Activated naive CD4-positive, alpha-beta T cell treated with anti-CD3 and anti-CD28 coated beads, Interleukin-2, amount 10 ng/mL, durations not matched to agents 7 days and 5 days (primary cell): ENCODE measurements around the gene PLPPR1.
"Not testable (repeated sequence)": the region's sequence is repeated elsewhere in the genome, so short reads cannot be mapped to it uniquely, and the experiment has no call there.

ENCODE experiments used
- CTCF ChIA-PET: fragments of 350-600 bp; sonication (Branson Sonifier 250); formaldehyde crosslinking; loops from one replicate; lab custom pipeline; 2021; ENCODE audit warnings: antibody characterized with exemption; lab: Charles Lee
- DNase-seq: peaks from one replicate; pipeline ENCODE4 v3.0.0-alpha.2; 2020
- H3K27ac Mint-ChIP-seq: one replicate; pipeline ENCODE4 v1.8.0; 2021; ENCODE audit warnings: mild to moderate bottlenecking, moderate library complexity, mixed read lengths
- H3K27me3 Mint-ChIP-seq: one replicate; pipeline ENCODE4 v1.8.0; 2021; ENCODE audit warnings: mild to moderate bottlenecking, mixed read lengths
- H3K36me3 Mint-ChIP-seq: one replicate; pipeline ENCODE4 v1.8.0; 2021; ENCODE audit warnings: mixed read lengths
- H3K4me1 Mint-ChIP-seq: one replicate; pipeline ENCODE4 v1.8.0; 2021; ENCODE audit warnings: mixed read lengths
- H3K4me3 Mint-ChIP-seq: one replicate; pipeline ENCODE4 v1.8.0; 2021; ENCODE audit warnings: mild to moderate bottlenecking, moderate library complexity, mixed read lengths
- H3K9me3 Mint-ChIP-seq: one replicate; pipeline ENCODE4 v1.8.0; 2021; ENCODE audit warnings: mixed read lengths

The PLPPR1 gene

DNA sequence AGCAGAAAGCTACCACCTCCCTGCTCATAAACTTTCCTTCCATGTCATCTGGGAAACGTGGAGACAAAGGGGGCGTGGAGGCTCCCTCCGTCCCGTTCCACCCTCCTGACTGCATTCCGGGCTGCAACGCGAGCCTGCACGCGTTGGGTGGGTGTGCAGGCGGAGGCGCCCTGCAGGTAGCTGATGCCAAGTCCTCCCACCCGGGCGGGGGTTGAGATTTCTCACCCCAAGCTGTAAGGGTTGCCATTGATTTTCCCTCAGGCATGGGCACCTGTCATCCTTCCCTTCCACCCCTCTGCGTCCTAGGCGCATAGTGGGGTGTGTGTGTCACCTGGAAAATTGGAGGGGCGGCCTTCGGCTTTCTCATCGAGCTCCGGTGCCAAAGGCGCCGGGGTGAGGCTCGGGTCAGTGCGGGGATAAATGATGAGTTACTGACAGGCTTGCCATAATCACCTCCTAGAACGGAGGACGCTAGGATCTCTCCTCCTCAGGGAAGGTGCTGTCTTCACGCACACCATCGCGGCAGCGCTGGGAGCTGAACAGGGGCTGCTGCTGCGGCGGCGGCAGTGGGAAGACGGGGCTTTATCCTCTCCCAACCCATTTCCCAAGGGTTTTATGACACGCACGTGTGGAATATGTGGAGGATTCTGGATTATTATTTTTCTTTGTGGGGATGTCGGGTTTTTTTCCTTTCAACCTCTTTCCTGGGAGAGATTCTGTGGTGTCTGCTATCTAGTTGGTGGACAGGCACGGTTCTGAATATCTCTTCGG, 973 bp downstream of the PLPPR1 start:
- no peaks in the 10 kb centered on the region for H3K9me3 Mint-ChIP-seq
- H3K27ac Mint-ChIP-seq, result no peak overlapping the region
- no peaks in the 10 kb centered on the region for H3K4me1 Mint-ChIP-seq
- H3K36me3 Mint-ChIP-seq, result no peaks in the 10 kb centered on the region
- CTCF ChIA-PET, result no interaction called here
- H3K27me3 Mint-ChIP-seq, result peaks cover 44% of the 10 kb centered on the region
- DNase-seq, result no peak
- H3K4me3 Mint-ChIP-seq, result no peak overlapping the region

DNA sequence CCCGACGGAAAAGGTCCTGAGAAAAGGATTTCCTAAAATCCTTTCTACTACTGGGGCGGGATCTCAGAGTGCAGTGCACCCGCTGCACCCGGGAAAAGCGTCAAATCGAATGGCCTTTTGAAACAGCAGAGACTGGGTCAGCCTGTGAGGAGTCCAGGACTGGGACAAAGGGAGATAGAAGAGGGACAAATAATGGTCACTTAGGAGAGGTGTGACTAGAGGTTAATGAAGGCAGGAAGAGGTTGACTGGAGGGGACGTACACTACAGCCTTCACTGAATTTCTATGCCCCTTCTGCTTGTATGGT, 1.5 kb downstream of the PLPPR1 start:
- Mint-ChIP-seq H3K4me3 (no peak overlapping the region), H3K9me3 (no peaks in the 10 kb centered on the region), H3K4me1 (no peaks in the 10 kb centered on the region), H3K27ac (no peak overlapping the region), H3K27me3 (peaks cover 44% of the 10 kb centered on the region), H3K36me3 (no peaks in the 10 kb centered on the region)
- CTCF ChIA-PET, result no interaction called here
- DNase-seq, result no peak

DNA sequence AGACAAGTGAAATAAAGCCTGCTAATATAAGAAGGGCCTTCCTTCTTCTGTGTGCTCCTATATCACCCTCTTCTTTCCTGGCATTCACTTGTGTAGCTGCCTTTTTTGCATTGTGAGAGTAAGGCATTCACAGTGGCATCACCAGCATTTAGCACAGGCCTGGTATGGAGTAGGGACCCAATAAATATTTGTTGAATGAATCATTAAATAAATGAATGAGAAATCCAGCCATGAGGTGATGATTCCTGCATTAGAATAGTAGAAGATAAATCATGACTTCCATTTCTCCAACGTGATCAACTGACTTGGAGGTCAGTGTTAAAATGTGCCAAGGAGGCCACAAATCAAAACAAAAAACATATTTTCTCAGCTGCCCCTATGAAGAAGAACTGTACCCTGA, 3.9 kb downstream of the PLPPR1 start:
- CTCF ChIA-PET, result no interaction called here
- no peak overlapping the region for H3K4me3 Mint-ChIP-seq
- H3K27ac Mint-ChIP-seq, result no peak overlapping the region
- DNase-seq, result no peak
- H3K36me3 Mint-ChIP-seq, result no peaks in the 10 kb centered on the region
- peaks cover 33% of the 10 kb centered on the region for H3K27me3 Mint-ChIP-seq
- no peaks in the 10 kb centered on the region for H3K9me3 Mint-ChIP-seq
- no peaks in the 10 kb centered on the region for H3K4me1 Mint-ChIP-seq

DNA sequence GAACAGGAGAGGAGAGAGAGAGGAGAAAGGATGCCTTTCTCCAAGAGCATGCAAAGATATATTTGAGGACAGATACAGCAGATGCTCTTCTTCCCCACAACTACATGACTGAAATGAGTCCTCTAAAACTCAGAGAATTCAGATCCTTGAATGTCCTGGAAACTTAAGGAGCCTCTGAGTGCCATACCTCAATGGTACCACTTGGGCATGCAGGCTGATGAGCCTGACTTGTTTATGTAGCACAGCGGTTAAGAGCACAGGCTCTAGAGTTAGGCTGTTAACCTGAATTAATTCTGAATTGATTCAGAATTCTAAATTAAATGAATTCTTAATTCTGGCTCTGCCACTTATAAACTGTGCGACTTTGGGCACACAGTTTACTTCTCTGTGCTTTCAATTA, 5.7 kb downstream of the PLPPR1 start:
- H3K4me1 Mint-ChIP-seq, result no peaks in the 10 kb centered on the region
- DNase-seq, result no peak
- no peaks in the 10 kb centered on the region for H3K9me3 Mint-ChIP-seq
- H3K27ac Mint-ChIP-seq, result no peak overlapping the region
- CTCF ChIA-PET, result no interaction called here
- no peaks in the 10 kb centered on the region for H3K36me3 Mint-ChIP-seq
- H3K27me3 Mint-ChIP-seq, result peaks cover 15% of the 10 kb centered on the region
- no peak overlapping the region for H3K4me3 Mint-ChIP-seq

DNA sequence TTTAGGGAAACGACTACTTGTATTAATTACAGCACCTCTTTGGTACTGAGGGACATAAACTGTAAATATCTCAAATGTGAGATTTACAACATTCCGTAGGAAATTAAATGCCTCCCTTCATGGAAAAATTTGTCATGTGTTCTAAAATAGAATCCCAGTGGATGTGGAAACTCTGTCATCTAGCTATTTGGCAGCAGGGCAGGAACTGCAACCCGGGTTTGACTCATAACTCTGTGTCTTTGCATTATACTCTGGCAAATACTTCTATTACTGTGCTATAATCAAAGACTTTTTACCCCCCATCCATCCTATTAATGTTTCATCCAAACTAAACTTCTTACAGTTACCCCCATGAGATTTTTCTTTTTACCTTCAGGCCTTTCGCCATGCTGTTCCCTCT, 6.6 kb downstream of the PLPPR1 start:
- H3K27me3 Mint-ChIP-seq, result peaks cover 6% of the 10 kb centered on the region
- H3K36me3 Mint-ChIP-seq, result no peaks in the 10 kb centered on the region
- no peak overlapping the region for H3K27ac Mint-ChIP-seq
- DNase-seq, result no peak
- no peaks in the 10 kb centered on the region for H3K4me1 Mint-ChIP-seq
- no peak overlapping the region for H3K4me3 Mint-ChIP-seq
- CTCF ChIA-PET, result no interaction called here
- no peaks in the 10 kb centered on the region for H3K9me3 Mint-ChIP-seq

DNA sequence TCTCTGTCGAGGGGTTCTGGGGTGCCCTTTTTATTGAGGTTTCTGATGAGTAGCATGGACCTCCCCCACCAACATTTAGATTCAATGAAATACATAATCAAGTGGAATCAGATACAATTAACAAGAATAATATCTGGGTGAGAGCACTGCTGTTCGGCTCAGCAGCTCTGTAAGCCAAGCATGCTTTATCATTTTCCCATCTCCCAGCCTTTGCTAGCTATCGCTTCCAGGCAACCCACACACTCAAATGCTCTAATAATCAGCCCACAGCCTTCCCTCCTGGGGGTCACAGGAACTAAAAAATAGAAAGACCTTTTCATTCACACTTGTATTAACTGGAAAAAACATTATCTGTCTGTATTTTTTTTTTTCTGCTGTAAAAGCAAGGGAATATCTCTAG, 8.9 kb downstream of the PLPPR1 start:
- Mint-ChIP-seq H3K36me3 (no peaks in the 10 kb centered on the region), H3K4me1 (no peaks in the 10 kb centered on the region), H3K4me3 (no peak overlapping the region), H3K27ac (no peak overlapping the region), H3K27me3 (no peaks in the 10 kb centered on the region), H3K9me3 (no peaks in the 10 kb centered on the region)
- CTCF ChIA-PET, result no interaction called here
- no peak for DNase-seq

DNA sequence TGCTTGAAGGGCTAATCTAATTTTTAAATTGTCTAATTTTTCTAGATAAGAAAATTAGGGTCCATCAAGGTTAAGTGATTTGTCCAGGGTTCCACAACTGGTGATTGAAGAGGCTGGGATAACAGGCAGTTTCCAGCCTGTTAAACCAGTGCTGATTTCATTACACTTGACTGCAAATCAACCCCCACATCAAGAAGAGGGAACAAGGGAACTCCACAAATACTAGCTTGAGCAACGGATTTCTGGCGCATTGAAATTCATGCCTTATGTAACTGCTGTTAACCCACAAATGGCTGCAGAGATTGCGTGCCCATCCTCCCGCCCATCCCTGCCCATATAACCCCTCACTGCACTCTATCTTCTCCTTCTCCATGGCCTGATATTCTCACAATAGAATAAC, 10.0 kb downstream of the PLPPR1 start:
- H3K27ac Mint-ChIP-seq, result no peak overlapping the region
- no peak overlapping the region for H3K4me3 Mint-ChIP-seq
- CTCF ChIA-PET, result no interaction called here
- no peaks in the 10 kb centered on the region for H3K4me1 Mint-ChIP-seq
- H3K27me3 Mint-ChIP-seq, result no peaks in the 10 kb centered on the region
- DNase-seq, result no peak
- H3K36me3 Mint-ChIP-seq, result no peaks in the 10 kb centered on the region
- H3K9me3 Mint-ChIP-seq, result no peaks in the 10 kb centered on the region

DNA sequence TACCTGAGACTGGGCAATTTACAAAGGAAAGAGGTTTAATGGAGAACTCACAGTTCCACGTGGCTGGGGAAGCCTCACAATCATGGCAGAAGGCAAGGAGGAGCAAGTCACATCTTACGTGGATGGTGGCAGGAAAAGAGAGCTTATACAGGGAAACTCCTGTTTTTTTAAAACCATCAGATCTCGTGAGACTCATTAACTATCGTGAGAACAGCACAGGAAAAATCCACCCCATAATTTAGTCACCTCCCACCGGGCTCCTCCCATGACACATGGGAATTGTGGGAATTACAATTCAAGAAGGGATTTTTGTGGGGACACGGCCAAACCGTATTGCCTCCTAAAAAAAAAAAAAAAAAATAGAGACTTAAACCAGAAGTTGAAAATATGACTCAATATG, 11.1 kb downstream of the PLPPR1 start:
- H3K4me3 Mint-ChIP-seq, CTCF ChIA-PET, H3K9me3 Mint-ChIP-seq, H3K36me3 Mint-ChIP-seq, H3K27ac Mint-ChIP-seq, H3K4me1 Mint-ChIP-seq, H3K27me3 Mint-ChIP-seq, DNase-seq: not testable (repeated sequence)

DNA sequence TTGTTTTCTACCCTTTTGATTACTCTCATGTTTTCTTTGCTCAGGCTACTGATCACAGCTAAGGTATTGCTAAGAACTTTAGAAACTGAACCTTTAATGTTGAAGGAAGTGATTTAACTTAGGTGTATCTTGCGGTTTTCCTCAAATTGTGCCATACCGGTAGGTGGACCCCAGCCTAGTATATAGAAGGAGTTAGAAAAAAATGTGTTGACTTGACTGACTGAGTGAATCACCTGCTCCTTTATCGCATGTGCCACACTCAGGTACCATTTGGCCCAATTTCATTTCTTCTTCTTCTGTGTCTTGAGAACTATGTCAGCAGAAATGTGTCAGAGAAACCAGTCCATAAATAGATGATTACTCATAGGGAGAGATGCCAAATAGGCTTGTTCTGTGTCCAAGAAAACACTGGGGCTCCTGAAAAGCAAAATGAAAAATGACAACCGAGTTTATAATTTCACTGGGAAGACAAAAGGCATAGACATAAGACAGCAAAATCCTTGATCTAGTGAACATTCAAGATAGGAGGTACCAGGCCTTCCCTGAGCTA, 19.4 kb downstream of the PLPPR1 start:
- DNase-seq, result no peak
- Mint-ChIP-seq H3K4me1 (no peaks in the 10 kb centered on the region), H3K9me3 (no peaks in the 10 kb centered on the region), H3K27ac (no peak overlapping the region), H3K36me3 (no peaks in the 10 kb centered on the region), H3K4me3 (no peak overlapping the region), H3K27me3 (no peaks in the 10 kb centered on the region)
- CTCF ChIA-PET, result no interaction called here

DNA sequence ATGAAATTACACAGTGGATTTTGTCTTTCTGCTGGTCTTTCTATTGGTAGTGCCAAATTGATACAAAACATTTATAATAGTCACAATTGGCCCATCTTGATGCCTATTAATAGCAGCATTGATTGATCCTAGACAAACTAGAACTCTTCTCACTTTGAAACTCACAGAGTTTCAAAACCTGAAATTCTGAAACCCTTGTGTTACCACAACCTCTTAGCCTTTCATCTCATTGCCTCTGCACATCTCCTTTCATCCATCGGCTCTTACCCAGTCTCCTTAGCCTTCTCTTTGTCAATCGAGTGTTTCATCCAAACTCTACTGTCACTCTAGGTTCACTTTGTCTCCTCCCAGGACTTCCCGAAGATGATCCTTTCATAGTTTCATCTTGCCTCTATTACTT, 22.1 kb downstream of the PLPPR1 start:
- H3K4me1 Mint-ChIP-seq, result no peaks in the 10 kb centered on the region
- no peaks in the 10 kb centered on the region for H3K9me3 Mint-ChIP-seq
- no peaks in the 10 kb centered on the region for H3K36me3 Mint-ChIP-seq
- no peaks in the 10 kb centered on the region for H3K27me3 Mint-ChIP-seq
- CTCF ChIA-PET, result no interaction called here
- no peak overlapping the region for H3K27ac Mint-ChIP-seq
- H3K4me3 Mint-ChIP-seq, result no peak overlapping the region
- no peak for DNase-seq

DNA sequence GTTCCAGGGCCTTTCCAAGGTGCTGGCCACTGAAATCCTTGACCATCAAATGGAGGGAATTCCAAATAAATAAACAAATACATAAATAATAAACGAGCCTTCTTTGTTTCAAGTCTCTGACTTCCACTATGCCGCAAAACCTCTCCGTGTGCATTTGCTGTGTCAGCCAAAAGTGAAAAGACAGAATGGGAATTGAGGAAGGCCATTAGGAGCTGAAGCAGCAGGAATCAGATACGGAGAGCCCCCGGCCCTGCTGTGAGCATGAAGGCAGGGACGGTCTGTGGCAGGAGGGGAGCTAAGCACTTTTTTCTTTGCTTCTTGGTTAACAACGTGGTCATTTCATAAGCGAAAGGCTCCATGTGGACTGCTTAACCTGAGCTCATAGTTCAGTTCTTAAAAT, 26.1 kb downstream of the PLPPR1 start:
- H3K27me3 Mint-ChIP-seq, result no peaks in the 10 kb centered on the region
- H3K27ac Mint-ChIP-seq, result no peak overlapping the region
- DNase-seq, result no peak
- CTCF ChIA-PET, result no interaction called here
- no peak overlapping the region for H3K4me3 Mint-ChIP-seq
- H3K4me1 Mint-ChIP-seq, result no peaks in the 10 kb centered on the region
- H3K36me3 Mint-ChIP-seq, result no peaks in the 10 kb centered on the region
- H3K9me3 Mint-ChIP-seq, result no peaks in the 10 kb centered on the region

DNA sequence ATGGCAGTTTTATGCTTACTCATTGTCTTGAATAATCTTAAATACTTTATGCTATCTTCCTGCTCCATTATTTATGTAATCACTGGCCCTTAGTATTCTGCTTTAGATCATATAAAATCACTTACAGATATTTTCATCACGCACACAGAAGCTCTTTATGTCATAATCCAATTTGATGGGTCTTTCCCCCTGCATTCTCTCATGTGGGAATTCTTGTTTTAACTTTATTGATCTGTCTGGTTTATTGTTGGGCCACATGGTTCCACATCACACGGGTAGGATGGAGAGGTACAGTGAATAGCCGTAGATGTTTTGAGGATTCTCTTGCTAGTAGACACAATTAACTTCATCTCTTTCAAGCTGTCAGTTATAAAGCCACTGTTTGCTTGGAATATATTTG, 27.0 kb downstream of the PLPPR1 start:
- DNase-seq, result no peak
- no peak overlapping the region for H3K4me3 Mint-ChIP-seq
- no peaks in the 10 kb centered on the region for H3K4me1 Mint-ChIP-seq
- no peaks in the 10 kb centered on the region for H3K9me3 Mint-ChIP-seq
- no peaks in the 10 kb centered on the region for H3K36me3 Mint-ChIP-seq
- no peaks in the 10 kb centered on the region for H3K27me3 Mint-ChIP-seq
- H3K27ac Mint-ChIP-seq, result no peak overlapping the region
- CTCF ChIA-PET, result no interaction called here

DNA sequence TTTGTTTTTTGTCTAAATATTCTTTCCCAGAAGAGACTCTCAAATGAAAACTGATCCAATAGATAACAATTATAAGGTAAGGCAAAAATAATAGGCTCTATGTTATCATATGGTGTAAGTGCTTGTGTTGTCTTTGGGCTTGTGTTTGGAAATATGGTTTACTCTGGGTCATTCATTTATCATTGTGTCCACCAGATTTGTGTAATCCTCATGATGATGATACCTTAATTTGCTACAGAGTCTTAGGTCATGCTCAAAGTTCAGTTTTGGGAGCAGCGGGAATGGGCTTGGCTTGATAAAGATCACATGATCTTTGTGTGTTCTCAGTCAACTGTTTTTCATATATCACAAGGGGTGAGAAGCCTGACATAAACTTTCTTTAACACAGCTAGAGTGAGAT, 34.2 kb downstream of the PLPPR1 start:
- CTCF ChIA-PET, result no interaction called here
- DNase-seq, result no peak

DNA sequence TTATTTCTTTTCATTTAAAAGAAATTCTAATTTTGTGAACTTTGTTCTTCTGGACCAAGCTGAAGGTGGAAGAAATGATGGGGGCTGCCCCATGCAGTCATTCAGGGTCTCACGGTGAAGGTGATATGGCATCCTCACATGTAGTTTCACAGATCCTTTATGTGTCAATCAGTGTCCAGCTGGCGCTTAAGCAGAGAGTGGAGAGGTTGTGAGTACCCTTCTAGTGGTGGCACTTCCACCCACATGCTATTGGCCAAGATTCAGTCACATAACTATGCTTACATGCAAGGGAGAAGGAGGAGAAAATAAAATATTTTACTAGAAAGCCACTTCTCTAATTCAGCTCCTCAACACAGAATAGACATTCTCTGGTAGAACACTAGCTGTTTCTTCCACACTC, 34.7 kb downstream of the PLPPR1 start:
- Mint-ChIP-seq H3K27me3 (no peaks in the 10 kb centered on the region), H3K4me1 (no peaks in the 10 kb centered on the region), H3K4me3 (no peak overlapping the region), H3K27ac (no peak overlapping the region), H3K36me3 (no peaks in the 10 kb centered on the region), H3K9me3 (no peaks in the 10 kb centered on the region)
- CTCF ChIA-PET, result no interaction called here
- no peak for DNase-seq

More for the DNA sequence above, 34.2 kb downstream of the PLPPR1 start:
- no peak overlapping the region for H3K4me3 Mint-ChIP-seq
- no peaks in the 10 kb centered on the region for H3K4me1 Mint-ChIP-seq
- no peaks in the 10 kb centered on the region for H3K36me3 Mint-ChIP-seq
- no peaks in the 10 kb centered on the region for H3K9me3 Mint-ChIP-seq
- H3K27ac Mint-ChIP-seq, result no peak overlapping the region
- H3K27me3 Mint-ChIP-seq, result no peaks in the 10 kb centered on the region

DNA sequence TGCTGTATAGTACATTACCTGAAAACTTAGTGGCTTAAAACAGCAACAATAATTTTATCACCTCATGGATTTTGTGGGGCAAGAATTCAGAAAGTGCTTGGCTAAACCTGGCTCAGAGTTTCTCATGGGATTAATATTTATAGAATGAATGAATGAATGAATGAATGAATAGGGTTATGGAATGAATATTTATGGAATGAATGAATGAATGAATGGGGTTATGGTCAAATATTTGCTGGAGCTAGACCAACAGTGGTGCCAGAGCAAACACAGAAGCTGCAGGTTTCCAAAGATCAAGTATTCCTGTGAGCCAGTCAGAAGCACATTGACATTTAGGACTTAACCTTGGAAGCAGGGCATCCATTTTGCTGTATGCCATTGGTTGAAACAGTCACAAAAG, 35.7 kb downstream of the PLPPR1 start:
- Mint-ChIP-seq H3K27ac (no peak overlapping the region), H3K4me3 (no peak overlapping the region), H3K9me3 (no peaks in the 10 kb centered on the region), H3K4me1 (no peaks in the 10 kb centered on the region), H3K36me3 (no peaks in the 10 kb centered on the region), H3K27me3 (no peaks in the 10 kb centered on the region)
- no peak for DNase-seq
- CTCF ChIA-PET, result no interaction called here

DNA sequence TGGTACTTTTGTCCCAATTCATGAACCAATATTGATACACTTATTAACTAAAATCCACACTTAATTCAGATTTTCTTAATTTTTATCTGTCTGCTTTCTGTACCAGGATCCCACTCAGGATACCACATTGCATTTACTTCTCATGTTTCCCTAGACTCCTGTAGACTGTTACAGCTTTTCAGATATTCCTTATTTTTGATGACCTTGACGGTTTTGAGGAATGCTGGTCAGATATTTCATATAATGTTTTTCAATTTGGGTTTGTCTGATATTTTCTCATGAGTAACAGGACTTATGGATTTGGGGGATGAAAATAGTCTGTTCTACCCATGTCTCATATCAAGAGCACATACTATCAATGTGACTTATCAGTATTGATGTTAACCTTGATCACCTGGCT, 37.4 kb downstream of the PLPPR1 start:
- H3K4me1 Mint-ChIP-seq, result no peaks in the 10 kb centered on the region
- H3K36me3 Mint-ChIP-seq, result no peaks in the 10 kb centered on the region
- no peaks in the 10 kb centered on the region for H3K9me3 Mint-ChIP-seq
- no peaks in the 10 kb centered on the region for H3K27me3 Mint-ChIP-seq
- no peak for DNase-seq
- CTCF ChIA-PET, result no interaction called here
- no peak overlapping the region for H3K27ac Mint-ChIP-seq
- H3K4me3 Mint-ChIP-seq, result no peak overlapping the region
